IPS-15b (cell line): ENCODE results near the gene AKIRIN1.

Source experiments
- H3K27me3 ChIP-seq: one replicate; pipeline ENCODE4 v1.6.1; 2013; ENCODE audit warnings: low read length; ENCODE audit not compliant: control insufficient read depth, insufficient read depth
- H3K36me3 ChIP-seq: one replicate; pipeline ENCODE4 v1.6.1; 2013; ENCODE audit warnings: low read length; ENCODE audit not compliant: control insufficient read depth, insufficient read depth
- H3K4me1 ChIP-seq: one replicate; pipeline ENCODE4 v1.6.1; 2013; ENCODE audit warnings: mild to moderate bottlenecking, low read length; ENCODE audit not compliant: control insufficient read depth, insufficient read depth
- H3K4me3 ChIP-seq: one replicate; pipeline ENCODE4 v1.5.1; 2013; ENCODE audit warnings: low read depth, low read length
- H3K9ac ChIP-seq: one replicate; pipeline ENCODE4 v1.6.1; 2013; ENCODE audit warnings: low read depth, mild to moderate bottlenecking, low read length
- H3K9me3 ChIP-seq: one replicate; pipeline ENCODE4 v1.6.1; 2013; ENCODE audit warnings: mild to moderate bottlenecking, low read length; ENCODE audit not compliant: control insufficient read depth, insufficient read depth

AKIRIN1 gene

GRCh38 chr1:39026051-39026865 lies 35.2 kb downstream of the AKIRIN1 start, which contains the start of gene NDUFS5:
NDUFS5 (plus strand) TSS chr1:39026350; CDS start chr1:39028725, 2,375 bp downstream.
- Histone ChIP-seq H3K4me3 (peak within 1 kb of the TSS; percentile 69), H3K4me1 (no peaks in the 10 kb centered on the region), H3K9ac (peak within 1 kb of the TSS; percentile 94), H3K36me3 (peaks cover 3% of the 10 kb centered on the region), H3K9me3 (no peaks in the 10 kb centered on the region), H3K27me3 (no peaks in the 10 kb centered on the region)

- H3K4me1 ChIP-seq, result no peaks in the 10 kb centered on the region
- no peaks in the 10 kb centered on the region for H3K9me3 ChIP-seq
- no peaks in the 10 kb centered on the region for H3K27me3 ChIP-seq
- H3K4me3 ChIP-seq, result peak overlapping the region; percentile 69
- peak overlapping the region; percentile 94 for H3K9ac ChIP-seq
- peaks cover 3% of the 10 kb centered on the region for H3K36me3 ChIP-seq
Observed at GRCh38 chr1:39026866-39027507, 35.9 kb downstream of the AKIRIN1 start.

- Histone ChIP-seq H3K4me1 (no peaks in the 10 kb centered on the region), H3K27me3 (no peaks in the 10 kb centered on the region), H3K9ac (no peak overlapping the region), H3K9me3 (no peaks in the 10 kb centered on the region), H3K4me3 (no peak overlapping the region), H3K36me3 (peaks cover 21% of the 10 kb centered on the region)
Observed at GRCh38 chr1:39034114-39034654, 43.1 kb downstream of the AKIRIN1 start.

- H3K9me3 ChIP-seq, result no peaks in the 10 kb centered on the region
- no peaks in the 10 kb centered on the region for H3K27me3 ChIP-seq
- H3K36me3 ChIP-seq, result peaks cover 21% of the 10 kb centered on the region
- H3K4me3 ChIP-seq, result no peak overlapping the region
- no peaks in the 10 kb centered on the region for H3K4me1 ChIP-seq
- H3K9ac ChIP-seq, result no peak overlapping the region
Observed at GRCh38 chr1:39036678-39037077, 45.6 kb downstream of the AKIRIN1 start.

- Histone ChIP-seq H3K27me3 (no peaks in the 10 kb centered on the region), H3K4me3 (no peak overlapping the region), H3K36me3 (peaks cover 5% of the 10 kb centered on the region), H3K9me3 (no peaks in the 10 kb centered on the region), H3K9ac (no peak overlapping the region), H3K4me1 (no peaks in the 10 kb centered on the region)
Observed at GRCh38 chr1:39043513-39043912, 52.4 kb downstream of the AKIRIN1 start.

- Histone ChIP-seq H3K9me3 (no peaks in the 10 kb centered on the region), H3K27me3 (no peaks in the 10 kb centered on the region), H3K9ac (no peak overlapping the region), H3K4me1 (no peaks in the 10 kb centered on the region), H3K36me3 (peaks cover 5% of the 10 kb centered on the region), H3K4me3 (no peak overlapping the region)
Observed at GRCh38 chr1:39044762-39045161, 53.7 kb downstream of the AKIRIN1 start.

GRCh38 chr1:39045231-39045630 lies 54.2 kb downstream of the AKIRIN1 start:
- no peaks in the 10 kb centered on the region for H3K4me1 ChIP-seq
- H3K9me3 ChIP-seq, result no peaks in the 10 kb centered on the region
- H3K9ac ChIP-seq, result no peak overlapping the region
- H3K36me3 ChIP-seq, result peaks cover 5% of the 10 kb centered on the region
- no peak overlapping the region for H3K4me3 ChIP-seq
- no peaks in the 10 kb centered on the region for H3K27me3 ChIP-seq

GRCh38 chr1:39046613-39047210 lies 55.6 kb downstream of the AKIRIN1 start:
- Histone ChIP-seq H3K4me1 (no peaks in the 10 kb centered on the region), H3K36me3 (peaks cover 1% of the 10 kb centered on the region), H3K4me3 (no peak overlapping the region), H3K27me3 (no peaks in the 10 kb centered on the region), H3K9ac (no peak overlapping the region), H3K9me3 (no peaks in the 10 kb centered on the region)

- Histone ChIP-seq H3K36me3 (no peaks in the 10 kb centered on the region), H3K9ac (no peak overlapping the region), H3K9me3 (no peaks in the 10 kb centered on the region), H3K4me1 (peaks cover 7% of the 10 kb centered on the region), H3K4me3 (no peak overlapping the region), H3K27me3 (no peaks in the 10 kb centered on the region)
Observed at GRCh38 chr1:39047374-39048229, 56.5 kb downstream of the AKIRIN1 start.

- no peak overlapping the region for H3K4me3 ChIP-seq
- H3K9me3 ChIP-seq, result no peaks in the 10 kb centered on the region
- no peaks in the 10 kb centered on the region for H3K36me3 ChIP-seq
- no peaks in the 10 kb centered on the region for H3K27me3 ChIP-seq
- H3K4me1 ChIP-seq, result peaks cover 7% of the 10 kb centered on the region
- no peak overlapping the region for H3K9ac ChIP-seq
Observed at GRCh38 chr1:39048745-39049370, 57.8 kb downstream of the AKIRIN1 start.

GRCh38 chr1:39050001-39050400 lies 58.9 kb downstream of the AKIRIN1 start:
- H3K27me3 ChIP-seq, result no peaks in the 10 kb centered on the region
- H3K9me3 ChIP-seq, result no peaks in the 10 kb centered on the region
- no peaks in the 10 kb centered on the region for H3K36me3 ChIP-seq
- H3K4me1 ChIP-seq, result peaks cover 7% of the 10 kb centered on the region
- H3K4me3 ChIP-seq, result no peak overlapping the region
- H3K9ac ChIP-seq, result no peak overlapping the region
